GM21423 (cell line): ENCODE measurements around the gene MTMR12.

Experiments
- ATAC-seq: cut with Tn5 transposase; IDR thresholded peaks from one replicate; pipeline ENCODE4 v1.9.1; 2021; ENCODE audit warnings: mild to moderate bottlenecking, moderate library complexity; ENCODE audit not compliant: unreplicated experiment

Gene MTMR12, protein sequence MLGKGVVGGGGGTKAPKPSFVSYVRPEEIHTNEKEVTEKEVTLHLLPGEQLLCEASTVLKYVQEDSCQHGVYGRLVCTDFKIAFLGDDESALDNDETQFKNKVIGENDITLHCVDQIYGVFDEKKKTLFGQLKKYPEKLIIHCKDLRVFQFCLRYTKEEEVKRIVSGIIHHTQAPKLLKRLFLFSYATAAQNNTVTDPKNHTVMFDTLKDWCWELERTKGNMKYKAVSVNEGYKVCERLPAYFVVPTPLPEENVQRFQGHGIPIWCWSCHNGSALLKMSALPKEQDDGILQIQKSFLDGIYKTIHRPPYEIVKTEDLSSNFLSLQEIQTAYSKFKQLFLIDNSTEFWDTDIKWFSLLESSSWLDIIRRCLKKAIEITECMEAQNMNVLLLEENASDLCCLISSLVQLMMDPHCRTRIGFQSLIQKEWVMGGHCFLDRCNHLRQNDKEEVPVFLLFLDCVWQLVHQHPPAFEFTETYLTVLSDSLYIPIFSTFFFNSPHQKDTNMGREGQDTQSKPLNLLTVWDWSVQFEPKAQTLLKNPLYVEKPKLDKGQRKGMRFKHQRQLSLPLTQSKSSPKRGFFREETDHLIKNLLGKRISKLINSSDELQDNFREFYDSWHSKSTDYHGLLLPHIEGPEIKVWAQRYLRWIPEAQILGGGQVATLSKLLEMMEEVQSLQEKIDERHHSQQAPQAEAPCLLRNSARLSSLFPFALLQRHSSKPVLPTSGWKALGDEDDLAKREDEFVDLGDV

DNA sequence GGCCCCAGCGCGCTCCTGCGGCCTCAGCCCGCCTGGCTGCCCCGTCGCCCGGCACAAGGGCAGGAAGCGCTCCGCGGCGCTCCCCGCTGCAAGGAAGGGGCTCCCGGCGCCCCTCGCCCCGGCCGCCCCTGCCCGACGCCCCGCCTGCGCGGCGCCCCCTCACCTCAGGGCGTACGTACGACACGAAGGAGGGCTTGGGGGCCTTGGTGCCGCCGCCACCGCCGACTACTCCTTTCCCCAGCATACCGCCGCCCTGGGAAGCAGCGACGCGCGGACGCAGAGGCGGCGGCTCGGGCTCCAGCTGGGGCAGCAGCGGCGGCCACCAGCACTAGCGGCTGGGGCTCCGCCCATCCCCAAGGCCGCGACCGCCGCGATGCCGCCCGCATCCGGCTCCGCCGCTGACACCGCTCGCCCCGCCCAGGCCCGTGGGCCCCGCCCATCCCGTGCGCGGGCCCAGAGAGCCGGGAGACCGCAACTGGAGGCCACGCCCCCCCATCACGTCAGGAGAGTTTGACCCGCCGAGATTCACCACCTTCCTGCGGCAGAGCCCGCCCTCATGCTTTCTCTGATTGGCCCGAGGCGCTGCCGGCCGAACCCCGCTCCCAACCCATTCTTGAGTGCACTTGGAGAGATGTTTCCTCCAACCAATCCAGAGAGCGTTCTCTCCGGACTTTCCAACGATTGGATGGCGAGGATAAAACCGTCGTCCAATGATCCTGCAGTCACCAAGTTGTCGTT lies at the start of gene MTMR12:
MTMR12 (minus strand) TSS at position 345 of the 738 bp plus-strand sequence; CDS start at position 244, 101 bp downstream.
- peak; percentile 92 for ATAC-seq

DNA sequence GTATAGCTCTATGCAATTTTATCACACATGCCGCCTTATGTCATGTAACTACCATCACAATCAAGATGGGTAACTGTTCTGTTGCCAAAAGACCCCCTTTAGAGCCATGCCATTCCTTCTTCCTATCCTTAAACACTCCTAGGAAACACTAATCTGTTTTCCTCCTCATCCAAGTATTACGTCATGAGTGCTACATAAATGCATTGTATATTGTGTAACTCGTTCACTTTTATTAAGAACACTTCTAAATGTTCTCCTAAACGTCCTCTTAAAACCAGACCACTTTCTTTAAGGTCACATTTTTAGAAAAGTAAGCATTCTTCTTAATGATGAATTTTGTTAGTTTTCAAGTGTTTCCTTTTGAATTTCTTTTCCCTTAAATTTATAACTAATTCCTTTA lies 49.8 kb upstream of the MTMR12 start:
- ATAC-seq: no peak

DNA sequence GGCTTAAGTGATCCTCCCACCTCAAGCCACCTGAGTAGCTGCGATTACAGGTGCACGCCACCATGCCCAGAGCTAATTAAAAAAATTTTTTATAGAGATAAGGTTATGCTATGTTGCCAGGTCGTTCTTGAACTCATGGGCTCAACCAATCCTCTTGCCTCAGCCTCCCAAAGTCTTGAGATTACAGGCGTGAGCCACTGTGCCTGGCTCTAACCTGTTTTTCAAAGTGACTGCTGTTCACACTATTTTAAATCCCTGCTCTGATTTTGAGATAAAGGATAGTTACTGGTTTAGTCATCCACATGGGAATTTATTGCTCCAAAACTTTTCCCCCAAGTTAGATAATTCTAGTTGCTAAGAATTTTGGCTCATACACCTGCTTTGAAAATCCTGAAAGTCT lies 48.2 kb upstream of the MTMR12 start:
- ATAC-seq: no peak

DNA sequence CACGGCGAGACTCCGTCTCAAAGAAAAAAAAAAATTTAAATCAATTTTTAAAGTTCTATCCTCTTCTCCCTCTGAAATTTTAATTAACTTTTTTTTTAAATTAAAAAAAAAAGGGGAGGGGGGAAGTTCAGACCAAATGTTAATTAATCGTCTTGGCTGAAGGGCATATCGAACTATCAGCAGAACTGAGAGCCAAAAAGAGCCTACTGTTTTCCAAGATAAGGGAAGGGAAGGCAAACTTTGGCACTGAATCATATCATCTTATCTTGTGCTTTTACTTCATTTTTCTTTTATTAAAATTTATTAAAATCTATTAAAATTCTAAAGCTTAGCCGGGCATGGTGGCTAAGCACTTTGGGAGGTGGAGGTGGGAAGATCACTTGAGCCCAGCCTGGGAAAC lies 45.9 kb upstream of the MTMR12 start:
- no peak for ATAC-seq

DNA sequence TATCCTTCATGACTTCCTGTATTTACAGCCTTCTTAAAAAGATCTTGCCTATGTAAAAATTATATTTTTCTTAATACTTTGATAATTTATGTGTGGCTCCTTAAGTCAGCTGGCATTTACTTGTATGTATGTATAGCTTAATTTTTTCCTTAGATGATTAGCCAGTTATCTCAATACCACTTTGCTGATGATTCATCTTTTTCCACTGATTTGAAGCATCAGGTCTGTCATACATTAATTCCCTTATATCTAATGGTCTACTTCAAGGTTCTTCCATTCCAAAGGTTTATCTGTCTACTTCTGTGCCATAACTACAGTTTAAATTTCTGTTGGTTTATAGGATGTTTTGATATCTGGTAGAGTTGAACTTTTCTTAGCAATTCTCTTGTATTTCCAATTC lies 44.9 kb upstream of the MTMR12 start:
- no peak for ATAC-seq

DNA sequence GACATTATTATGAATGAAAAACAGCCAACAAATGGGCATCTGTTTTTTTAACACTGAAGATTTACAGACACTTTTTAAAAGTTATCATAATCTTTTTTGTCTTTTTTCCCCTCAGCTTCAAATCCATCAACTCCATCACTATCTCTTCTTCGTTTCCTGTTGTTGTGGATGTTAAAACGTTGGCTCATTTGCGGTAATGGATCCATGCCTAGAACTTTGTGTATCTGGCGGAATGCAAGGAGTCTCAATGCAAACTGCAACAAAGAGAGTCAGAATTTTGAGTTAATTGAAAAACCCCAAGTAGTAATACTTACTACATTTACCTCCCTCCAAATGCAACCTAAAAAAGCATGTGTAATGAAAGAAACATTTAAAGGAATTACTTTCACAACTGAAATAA lies 42.9 kb upstream of the MTMR12 start:
- no peak for ATAC-seq

DNA sequence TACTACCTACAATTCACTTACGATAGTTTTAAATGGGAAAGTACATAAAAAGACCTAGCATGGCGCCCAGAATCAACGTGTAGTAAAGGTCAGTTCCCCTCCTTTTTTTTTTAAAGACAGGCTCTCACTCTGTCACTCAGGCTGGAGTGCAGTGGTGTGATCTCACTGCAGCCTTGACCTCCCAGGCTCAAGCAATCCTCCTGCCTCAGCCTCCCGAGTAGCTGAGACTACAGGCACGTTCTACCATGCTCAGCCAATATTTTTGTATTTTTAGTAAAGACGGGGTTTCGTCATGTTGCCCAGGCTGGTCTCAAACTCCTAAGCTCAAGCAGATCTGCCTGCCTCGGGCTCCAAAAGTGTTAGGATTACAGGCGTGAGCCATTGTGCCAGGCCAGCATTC lies 40.7 kb upstream of the MTMR12 start:
- ATAC-seq: no peak

DNA sequence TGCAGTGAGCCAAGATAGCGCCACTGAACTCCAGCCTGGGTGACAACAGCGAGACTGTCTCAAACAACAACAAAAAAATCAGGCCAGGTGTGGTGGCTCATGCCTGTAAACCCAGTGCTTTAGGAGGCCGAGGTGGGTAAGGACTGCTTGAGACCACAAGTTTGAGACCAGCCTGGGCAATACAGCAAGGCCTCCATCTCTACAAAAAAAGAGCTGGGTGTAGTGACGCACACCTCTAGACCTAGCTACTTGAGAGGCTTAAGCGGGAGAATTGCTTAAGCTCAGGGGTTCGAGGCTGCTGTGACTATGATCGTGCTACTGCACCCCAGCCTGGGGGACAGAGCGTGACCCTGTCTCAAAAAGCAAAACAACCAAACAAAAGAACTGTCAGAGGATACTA lies 39.9 kb upstream of the MTMR12 start:
- ATAC-seq: no peak

DNA sequence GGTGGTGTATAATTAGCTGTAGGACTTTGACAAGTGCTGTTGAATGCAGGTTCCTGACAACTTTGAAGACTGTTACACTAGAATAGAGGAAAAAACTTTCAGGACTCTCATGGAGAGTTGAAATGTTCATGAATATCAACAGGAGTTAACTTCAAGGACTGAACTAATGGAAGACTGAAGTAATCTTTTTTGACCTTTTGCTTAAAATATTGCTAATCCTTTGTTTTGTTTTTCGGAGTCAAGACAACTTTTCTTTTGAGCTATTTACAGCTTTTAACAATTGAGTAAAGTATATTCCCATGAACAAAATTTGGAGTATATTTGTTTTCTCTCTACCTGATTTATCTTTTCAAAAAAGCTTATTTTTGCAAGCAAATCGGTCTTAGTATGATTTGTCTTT lies 34.1 kb upstream of the MTMR12 start:
- ATAC-seq: no peak

DNA sequence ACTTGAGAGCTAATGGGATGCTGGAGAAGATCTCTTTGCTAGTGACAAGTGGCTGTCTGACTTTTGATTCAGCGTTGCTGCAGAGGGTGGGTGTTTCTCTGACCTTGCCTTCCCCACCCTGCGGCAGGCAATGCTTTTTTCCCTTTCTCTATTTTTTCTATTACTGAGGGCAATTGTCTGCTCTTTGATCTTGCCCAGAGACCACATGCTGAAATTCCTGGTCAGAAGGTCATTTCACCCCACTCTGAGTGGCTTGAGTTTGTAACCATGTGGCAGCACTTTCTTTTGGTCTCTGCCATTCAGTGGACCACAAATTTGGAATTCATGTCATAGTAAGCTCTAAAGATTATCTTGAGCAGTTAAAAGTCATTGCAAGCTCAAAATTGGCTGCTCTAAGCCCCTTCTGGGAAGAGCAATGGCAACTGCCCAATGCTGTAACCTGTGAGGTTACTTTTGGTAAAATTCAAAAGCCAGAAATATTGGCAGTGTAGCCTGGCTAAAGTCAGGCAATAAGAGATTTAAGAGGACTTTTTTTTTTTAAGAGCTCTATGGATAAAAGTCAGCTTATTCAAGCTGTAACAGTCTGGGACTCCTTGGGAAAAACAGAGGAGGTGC lies 30.4 kb upstream of the MTMR12 start:
- no peak for ATAC-seq

DNA sequence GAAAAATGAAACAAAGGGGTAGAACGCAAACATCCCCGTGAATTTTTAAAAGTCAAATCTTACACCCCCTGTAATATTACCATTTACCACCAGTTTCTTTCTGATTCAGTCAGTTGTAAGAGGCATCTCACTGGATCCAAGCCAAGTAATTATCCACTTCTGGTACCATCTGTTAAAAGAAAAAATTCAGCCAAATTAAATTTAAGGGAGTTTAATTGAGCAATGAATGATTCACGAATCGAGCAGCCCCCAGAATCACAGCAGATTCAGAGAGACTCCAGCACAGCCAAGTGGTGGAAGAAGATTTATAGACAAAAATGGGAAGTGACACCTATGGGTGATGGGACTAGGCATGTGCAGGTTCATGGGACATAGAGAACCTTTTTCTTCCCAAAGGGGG lies 29.9 kb upstream of the MTMR12 start:
- no peak for ATAC-seq

DNA sequence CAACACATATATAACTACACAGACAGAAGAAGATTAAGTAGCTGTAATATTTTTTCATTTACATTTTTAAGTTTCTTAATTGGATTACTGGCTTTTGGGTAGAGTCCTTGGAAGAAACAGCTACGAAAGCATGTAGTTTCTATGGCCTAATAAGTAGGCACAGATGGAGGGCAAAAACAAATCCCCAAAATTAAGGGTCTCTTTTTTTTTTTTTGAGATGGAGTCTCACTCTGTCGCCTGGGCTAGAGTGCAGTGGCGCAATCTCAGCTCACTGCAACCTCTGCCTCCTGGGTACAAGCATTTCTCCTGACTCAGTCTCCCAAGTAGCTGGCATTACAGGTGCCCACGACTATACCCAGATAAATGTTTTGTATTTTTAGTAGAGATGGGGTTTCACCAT lies 27.1 kb upstream of the MTMR12 start:
- ATAC-seq: no peak

DNA sequence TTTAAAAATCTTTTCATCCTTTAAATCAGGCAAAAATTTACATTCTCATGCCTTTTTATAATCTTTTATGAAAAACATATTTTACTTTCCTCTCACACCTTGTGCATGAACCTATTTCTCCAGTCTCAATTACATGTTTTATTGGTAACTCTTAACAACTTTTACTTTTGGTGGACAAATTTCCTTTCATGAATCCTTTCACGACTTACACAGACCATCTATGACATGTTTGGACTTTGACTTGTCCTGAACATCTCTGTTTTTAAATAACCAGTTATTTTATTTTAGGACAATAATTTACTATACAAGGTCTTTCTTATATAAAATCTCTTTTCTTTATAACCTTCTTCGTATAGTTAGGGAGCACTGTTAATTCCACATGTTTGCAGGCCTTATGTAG lies 26.5 kb upstream of the MTMR12 start:
- ATAC-seq: no peak

DNA sequence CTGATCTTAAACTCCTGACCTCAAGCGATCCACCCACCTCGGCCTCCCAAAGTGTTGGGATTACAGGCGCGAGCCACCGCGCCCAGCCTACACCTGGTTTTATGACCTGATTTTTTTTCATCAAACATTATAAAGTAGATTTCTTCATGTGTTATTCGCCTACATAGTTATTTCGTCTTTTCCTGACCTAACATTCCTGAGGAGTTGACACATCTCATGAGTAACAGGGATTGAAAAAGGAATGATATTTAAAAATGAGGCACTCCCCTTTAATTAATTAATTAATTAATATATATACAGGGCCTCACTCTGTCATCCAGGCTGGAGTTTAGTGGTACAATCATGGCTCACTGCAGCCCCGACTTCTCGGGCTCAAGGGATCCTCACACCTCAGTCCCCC lies 20.2 kb upstream of the MTMR12 start:
- no peak for ATAC-seq

DNA sequence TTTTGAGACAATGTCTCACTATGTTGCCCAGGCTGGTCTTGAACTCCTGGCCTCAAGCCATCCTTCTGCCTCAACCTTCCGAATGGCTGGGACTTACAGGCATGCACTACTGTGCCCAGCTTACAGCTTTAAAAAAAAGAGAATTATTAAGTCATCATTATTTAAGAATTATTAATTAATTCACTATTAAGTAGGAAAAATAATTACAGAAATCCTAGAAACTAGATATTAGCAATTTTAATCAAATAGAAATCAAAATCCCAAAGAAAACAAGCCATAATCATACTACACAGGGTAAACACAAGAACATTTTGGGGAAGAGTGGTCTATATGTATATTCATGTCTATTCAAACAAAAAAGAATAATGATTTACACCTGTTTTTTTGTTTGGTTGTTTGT lies 19.6 kb upstream of the MTMR12 start:
- no peak for ATAC-seq

DNA sequence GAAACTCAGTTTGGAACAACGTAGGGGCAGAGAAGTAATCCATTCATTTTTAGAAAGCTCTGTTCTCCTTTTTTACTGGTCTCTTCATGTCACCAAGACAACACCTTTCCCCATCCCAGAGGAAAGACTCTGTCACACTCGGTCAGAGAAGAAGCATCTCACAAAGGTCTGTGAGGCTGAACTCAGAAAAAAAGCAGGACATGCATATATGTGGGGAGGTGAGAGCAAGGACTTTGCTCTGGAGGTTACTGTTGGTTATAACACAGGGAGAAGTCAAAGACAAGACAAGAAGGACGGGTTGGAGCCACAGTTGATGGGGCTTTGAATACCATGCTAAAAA lies 19.2 kb upstream of the MTMR12 start:
- no peak for ATAC-seq

DNA sequence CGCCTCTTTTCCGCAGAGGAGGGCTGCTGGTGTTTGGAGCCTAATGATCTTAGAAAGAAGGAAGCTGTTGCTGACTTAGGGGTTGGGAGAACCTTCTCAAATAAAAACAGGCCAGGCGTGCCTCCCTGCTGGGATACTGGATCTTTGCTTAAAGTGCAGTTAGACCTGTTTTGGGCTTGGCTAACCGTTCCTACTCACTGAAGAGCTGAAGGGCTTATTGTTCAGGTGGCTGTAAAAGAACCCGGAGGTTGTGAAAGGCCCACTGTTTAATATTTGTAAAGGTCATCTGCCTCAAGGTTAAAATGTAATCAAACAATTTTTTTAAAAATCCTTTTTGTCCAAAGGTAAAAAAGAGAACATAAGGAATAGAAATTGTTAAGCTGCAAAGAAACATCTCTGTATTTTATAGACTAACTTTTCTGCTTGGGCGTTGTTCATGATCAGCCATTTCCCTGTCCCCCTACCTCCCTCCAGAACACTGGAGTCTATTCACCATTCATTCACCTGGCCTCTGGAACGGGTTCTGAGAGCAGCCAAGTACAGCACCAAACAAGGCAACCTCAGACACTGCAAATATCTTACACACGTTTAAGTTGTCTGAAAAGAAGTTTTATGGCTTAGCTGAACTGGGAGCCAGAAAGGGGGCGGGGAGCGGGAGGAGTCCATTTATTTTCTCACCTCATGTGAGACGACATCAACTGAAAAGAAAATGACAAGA lies 18.6 kb upstream of the MTMR12 start:
- ATAC-seq: no peak

DNA sequence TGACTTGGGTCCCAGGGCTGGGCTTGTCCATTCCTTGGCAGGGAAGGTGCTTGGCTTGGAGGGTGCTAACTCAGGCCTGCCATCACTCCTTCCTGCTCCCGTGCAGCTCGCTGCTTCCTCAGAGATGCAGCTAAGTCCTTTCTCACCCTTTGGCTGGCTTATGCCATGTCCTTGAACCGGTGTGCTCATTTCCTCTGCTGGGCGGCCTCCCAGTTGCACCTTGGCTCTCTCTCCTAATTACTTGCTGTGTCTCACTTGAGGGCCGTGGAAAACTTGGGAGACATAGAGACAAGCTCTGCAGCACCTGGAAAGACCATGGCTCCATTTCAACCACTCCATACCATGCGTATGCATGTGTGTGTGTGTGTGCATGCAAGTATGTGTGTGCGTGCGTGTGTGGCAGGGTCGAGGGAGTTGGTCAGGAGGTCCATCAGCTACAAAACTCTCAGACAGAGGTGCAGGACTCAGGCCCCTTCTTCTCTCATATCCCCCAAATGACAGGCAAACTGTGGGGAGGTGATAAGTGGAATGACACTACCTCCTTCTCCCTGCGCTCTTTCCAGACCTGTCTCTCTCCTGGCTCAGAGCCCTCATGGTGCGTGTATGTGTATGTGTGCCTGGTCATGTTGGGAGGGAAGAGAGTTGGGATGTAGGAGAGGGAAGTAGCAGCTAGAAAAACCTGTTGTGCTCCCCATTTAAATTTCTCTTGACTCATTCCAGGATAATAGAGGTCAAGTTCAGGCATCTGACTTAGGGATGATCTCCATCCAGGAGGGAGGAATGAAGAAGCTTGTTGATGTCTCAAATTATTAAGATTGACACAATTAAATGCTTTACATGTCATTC lies 17.6 kb upstream of the MTMR12 start:
- ATAC-seq: no peak

DNA sequence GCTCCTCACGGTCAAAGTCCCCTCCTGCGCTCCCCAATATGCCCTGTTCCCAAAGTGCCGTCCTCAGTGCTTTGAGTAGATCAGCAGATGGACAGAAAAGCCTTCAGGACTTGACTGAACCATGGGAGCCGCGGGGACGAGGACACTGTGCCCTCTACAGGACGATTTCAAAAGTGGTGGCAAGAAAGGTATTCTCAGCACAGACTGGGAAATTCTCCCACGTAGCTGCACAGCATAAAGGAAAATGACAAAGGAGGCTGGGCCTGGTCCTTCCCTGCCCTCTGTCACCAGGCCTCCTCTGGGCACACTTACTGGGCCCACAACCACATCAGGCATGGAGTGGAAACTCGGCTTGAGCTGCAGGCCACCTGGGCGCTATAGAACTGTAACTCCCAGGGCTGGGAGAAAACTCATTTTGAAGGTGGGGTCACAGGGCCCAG lies 16.7 kb upstream of the MTMR12 start:
- peak; percentile 75 for ATAC-seq
